Measurements from ENCODE around the gene CTSA.
A peak's percentile ranks its signal among the peaks of the same experiment; 100 is the strongest.
"Not testable (repeated sequence)": the region's sequence is repeated elsewhere in the genome, so short reads cannot be mapped to it uniquely, and the experiment has no call there.

Gene CTSA

DNA sequence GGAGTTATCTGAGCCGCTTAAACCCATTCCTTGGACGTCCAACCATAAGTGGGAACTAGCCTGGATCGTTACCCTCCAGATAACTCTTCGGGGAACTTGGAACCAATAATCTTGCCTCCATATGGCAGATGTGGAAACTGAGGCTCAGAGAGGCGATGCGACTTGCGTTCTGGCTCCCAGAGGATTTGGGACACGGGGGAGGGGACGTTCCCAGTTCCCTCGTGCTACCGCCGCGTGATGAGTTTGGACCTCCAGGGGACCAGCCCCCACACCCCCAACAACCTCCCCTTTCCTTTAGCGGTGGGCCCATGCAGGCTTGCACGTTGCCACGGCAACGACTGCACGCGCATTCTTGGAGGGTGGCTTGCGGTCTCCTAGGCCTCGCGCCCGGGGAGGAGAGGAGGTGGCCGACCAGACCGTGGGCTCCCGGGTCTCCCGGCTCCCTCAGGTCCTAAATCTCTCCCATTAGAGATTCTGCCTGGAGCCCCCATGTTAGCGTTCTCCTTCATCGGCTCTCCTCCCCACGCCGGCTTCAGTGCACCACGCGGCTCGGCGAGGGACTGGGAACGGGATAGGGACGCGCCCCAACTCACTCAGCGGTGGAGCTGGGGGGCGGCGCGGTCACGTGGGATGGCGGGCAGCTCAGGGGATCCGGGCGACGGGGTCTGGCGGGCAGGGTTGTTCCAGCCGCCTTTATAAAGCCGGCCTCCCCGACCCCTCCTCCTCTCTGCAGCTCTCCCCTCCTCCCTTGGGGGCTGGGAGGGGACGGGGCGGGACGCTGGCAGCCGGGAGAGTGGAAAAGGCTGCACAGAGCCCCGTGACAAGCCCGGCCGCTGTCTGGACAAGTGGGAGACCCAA, 20.6 kb downstream of the CTSA start, which contains the start of gene PLTP:
Gene PLTP, minus strand, starts transcription at position 670 of the 858 bp plus-strand sequence. CDS start 703 bp downstream, outside the sequence.
- peak in 52 of 56 donors; percentile 22 to 86 (median 60) for DNase-seq

DNA sequence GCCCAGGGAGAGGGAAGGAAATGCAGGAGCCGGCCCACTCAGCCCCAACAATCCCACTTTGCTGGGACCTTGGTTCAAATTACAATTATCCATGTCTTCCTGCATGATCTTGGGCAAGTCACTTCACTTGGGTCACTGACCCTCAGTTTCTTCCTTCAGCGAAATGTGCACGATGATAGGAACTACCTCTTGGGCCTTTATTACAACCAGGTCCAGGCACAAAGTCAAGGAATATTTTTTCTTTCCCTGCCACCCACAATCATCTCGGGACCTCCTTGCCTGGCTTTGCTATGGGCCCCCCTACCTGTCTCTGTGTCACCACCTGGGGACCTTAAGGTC, 21.2 kb downstream of the CTSA start:
- DNase-seq = no peak

DNA sequence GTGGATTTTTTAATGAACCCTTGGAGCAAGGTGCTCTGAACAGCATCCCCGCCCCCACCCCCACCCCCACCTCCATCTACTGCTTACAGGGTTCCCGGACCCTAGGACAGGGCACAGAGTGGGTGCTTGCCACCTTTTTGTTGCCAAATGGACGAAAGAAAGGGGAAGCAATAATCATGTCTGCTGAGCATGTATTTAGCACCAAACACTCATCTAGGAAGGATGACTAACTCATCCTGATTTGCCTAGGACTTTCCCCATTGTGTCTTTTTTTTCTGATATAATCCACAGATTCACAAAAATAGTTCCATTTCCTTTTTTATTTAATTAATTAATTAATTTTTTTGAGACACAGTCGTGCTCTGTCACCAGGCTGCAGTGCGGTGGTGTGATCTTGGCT, 22.0 kb downstream of the CTSA start:
- no peak for DNase-seq

DNA sequence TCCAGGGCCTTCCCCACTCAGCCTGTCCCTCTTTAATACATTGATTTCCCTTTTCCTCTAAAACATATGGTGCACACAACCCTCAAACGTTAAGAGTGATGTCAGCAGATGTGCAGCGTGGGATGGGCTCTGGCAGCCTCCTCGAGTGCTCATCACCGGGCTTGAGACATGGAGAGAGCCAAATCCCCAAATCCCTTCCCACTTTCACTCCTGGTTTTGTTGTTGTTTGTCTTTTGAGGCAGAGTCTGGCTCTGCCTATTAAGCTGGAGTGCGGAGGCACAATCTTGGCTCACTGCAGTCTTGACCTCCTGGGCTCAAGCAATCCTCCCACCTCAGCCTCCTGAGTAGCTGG, 26.6 kb downstream of the CTSA start:
- DNase-seq = no peak

DNA sequence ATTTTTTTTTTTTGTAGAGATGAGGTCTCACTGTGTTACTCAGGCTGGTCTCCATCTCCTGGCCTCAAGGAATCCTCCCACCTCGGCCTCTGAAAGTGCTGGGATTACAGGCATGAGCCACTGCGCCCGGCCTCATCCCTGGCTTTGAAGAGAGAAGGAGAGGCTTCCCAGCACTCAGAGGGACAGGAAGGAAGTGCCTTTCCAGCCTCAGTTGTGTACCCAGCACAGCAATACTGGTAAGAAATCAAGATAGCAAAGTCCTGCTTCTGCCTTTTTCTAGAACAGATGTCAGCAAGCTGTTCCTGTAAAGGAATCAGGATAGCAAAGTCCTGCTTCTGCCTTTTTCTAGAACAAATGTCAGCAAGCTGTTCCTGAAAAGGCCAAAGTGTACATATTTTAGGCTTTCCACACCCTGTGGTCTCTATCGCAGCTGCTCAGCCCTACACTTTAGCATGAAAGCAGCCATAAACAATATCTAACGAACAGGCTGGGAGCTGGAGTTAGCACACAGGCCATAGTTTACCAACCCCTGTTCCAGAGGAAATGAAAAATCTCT, 27.1 kb downstream of the CTSA start:
- no peak for DNase-seq

DNA sequence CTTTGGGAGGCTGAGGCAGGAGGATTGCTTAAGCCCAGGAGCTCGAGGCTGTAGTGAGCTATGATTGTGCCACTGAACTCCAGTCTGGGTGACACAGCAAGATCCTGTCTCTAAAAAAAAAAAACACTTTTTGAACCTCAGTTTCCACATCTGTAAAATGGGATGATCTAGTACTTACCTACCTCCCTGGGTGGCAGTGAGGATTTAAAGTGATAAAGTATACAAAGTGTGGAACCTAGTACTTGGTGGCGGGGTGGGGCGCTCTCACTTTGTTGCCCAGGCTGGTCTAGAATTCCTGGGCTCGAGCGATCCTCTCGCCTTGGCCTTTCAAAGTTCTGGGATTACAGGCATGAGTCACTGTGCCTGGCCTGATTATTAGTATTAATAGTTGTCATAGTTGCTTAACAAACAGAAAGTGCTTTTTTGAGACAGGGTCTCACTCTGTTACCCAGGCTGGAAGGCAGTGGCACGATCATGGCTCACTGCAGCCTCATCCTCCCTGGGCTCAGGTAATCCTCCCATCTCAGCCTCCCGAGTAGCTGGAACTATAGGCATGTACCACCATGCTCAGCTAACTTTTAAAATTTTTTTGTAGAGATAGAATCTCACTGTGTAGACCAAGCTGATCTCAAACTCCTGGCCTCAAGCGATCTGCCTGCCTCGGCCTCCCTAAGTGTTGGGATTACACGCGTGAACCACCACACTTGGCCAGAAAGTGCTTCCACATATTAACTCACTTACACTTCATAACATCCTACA, 27.8 kb downstream of the CTSA start:
- DNase-seq = no peak

DNA sequence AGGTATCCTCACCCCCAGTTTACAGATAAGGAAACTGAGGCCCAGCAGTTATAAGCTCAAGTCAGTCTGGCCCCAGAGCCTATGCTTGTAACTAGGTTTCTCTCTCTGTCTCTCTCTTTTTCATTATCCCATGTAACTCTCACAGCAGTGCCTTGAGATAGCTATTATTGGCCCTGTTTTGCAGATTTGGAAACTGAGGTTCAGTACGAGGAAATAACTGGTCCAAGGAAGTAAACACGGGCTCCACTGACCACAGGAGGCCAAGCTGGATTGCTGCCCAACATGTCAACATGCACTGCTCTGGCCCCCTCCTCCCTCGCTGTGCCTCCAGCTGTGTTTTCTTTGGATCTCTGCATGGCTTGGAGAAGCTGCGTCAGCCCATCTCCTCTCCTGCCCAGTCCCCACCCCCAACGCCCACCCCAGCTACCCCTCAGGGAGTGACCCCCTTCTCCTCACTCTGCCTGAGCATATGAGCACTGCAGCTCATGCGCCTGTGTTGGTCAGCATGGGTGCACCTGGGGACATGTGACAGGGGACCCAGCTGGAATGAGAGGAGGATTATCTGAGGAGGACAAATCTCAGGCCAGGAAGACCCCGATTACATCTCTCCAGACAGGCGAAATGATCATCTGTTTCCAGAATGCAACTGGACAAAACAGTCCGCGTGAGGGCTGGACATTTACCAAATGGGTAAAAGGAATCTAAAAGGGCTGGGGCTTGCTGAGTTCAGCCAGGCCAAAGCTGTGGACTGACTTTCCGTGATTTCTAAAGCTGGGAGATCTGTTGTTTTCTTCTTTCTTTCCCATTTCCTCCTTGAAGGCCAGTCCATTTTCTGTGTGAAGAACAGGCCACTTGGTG, 28.6 kb downstream of the CTSA start:
- no peak for DNase-seq

DNA sequence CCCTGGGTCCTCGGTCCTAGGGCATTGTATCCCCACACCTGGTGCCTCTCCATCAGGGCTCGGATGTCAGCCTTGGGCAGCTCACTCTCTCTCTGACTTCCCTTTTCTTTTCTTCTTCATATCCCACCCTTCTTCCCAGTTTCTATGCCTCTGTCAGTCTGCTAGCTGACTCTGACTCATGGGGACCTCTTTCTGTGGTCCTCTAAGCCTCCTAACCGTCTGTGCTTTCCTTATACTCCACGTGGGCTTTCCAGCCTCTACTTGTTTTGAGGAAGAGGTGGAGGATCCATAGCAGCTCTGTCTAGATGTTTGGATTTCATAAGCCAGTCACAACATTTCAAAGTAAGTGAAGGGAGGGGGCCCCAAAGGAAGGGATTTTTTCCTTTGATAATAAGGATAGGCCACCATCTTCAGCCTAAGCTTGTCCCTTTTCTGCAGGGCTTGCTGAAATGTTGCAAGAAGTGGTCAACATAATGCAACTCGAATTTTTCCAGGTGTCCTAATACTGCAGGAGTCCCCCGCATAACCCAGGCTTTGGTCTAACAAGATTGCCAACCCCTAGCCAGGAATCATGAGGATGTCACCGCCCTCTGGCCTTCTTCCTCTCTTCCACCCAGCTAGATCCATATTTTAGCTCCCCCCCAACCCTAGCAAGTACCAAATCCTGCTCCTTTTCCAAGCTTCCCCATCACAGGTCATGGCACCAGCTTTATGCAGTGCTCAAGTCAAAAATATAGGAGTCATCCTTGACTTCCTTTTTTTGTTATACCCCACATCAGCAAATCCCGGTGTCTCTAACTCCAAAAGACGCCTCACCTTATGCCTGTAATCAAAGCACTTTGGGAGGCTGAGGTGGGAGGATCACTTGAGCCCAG, 29.6 kb downstream of the CTSA start:
- no peak for DNase-seq

DNA sequence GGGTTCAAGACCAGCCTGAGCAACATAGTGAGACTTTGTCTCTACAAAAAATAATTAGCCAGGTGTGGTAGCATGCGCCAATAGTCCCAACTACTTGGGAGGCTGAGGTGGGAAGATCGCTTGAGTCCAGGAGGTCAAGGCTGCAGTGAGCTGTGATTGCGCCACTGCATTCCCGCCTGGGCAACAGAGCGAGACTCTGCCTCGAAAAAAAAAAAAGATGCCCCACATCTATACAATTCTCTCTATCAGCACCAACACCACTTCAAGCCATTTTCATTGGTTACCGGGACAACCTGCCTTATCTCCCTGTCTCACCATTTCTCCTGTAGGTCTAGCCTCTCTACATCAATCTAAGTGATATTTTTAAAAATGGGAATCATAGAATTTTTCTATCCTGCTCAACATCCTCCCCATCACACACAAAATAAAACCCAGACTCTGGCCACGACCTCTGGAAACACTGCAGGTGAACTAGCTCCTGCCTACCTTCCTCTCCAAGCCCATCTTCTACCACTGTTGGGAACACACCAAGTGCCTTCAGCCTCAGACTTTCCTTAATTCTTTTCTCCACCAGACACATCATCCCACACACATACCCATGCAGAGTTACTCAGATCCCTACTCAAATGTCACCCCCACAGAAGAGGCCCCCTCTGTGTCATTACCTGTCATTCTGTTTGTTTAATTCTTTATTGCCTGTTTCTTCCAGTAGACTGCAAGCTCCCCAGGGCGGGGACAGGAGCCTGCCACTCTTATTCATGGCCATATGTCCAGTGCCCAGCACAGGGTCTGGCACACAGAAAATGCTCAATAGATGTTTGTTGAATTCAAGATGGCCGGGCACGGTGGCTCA, 30.4 kb downstream of the CTSA start:
- DNase-seq = no peak

DNA sequence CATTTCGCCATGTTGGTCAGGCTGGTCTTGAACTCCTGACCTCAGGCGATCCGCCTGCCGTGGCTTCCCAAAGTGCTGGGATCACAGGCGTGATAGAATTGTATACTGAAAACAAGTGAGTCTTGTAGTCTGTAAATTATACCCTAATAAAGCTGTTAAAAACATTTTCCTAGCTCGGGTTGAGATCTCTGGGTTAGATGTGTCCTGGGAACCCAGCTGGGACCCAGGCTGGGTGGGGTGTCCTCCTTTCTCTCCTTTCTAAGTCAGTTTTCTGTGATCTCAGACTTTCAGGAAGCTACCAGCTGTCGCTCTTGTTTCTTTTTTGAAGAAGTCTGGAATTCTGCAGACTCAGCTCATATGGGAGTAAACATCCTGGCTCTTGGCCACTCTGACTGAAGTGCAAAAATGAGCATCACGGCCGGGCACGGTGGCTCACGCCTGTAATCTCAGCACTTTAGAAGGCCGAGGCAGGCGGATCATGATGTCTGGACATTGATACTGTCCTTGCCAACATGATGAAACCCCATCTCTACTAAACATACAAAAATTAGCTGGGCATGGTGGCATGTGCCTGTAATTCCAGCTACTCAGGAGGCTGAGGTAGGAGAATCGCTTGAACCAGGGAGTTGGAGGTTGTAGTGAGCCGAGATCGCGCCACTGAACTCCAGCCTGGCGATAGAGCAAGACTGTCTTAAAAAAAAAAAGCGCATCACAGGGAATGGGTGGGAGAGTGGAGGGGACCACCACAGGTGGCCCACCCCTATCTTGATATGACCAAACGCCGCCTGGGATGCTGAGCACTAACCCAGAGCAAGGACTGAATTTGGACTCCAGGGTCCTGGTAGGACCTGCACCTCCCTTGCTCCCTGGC, 33.5 kb downstream of the CTSA start:
- DNase-seq = no peak

DNA sequence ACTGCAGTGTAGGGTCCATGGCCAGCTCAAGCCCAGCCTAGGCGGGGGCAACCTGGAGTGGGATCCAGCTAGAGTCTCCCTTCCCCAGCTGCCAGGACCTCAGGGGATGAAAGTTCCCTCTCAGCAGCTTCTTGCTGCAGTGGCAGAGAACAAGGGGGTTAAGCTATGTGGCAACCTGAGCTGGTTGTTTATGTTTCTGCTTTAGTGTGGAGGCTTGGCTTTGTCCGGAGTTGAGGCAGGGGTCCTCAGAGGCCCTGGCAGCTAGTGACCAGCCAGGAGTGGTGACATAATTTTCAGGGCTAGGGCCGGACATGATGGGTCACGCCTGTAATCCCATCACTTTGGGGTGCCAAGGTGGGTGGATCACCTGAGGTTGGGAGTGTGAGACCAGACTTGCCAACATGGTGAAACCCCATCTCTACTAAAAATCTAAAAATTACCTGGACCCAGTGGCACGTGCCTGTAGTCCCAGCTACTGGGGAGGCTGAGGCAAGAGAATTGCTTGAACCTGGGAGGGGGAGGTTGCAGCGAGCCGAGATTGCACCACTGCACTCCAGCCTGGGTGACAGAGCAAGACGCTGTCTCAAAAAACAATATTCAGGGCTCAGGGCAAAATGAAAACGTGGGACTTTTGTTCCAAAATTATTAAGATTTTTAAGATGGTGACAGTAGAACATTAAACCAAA, 34.8 kb downstream of the CTSA start:
- DNase-seq = no peak

DNA sequence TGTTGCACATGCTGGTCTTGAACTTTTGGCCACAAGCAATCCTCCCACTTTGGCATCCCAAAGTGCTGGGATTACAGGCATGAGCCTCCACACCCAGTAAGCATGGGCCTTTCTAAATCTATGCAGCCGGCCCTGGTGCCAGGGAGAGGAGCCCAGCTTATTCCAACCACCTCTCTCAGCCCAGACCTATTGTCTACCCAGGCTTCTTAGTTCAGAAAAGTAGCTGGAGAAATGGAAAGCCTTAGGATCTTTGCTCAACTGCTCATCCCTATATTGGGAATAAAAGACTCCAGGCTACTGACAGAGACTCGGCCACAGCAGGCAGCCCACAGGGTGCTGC, 35.6 kb downstream of the CTSA start:
- no peak for DNase-seq

DNA sequence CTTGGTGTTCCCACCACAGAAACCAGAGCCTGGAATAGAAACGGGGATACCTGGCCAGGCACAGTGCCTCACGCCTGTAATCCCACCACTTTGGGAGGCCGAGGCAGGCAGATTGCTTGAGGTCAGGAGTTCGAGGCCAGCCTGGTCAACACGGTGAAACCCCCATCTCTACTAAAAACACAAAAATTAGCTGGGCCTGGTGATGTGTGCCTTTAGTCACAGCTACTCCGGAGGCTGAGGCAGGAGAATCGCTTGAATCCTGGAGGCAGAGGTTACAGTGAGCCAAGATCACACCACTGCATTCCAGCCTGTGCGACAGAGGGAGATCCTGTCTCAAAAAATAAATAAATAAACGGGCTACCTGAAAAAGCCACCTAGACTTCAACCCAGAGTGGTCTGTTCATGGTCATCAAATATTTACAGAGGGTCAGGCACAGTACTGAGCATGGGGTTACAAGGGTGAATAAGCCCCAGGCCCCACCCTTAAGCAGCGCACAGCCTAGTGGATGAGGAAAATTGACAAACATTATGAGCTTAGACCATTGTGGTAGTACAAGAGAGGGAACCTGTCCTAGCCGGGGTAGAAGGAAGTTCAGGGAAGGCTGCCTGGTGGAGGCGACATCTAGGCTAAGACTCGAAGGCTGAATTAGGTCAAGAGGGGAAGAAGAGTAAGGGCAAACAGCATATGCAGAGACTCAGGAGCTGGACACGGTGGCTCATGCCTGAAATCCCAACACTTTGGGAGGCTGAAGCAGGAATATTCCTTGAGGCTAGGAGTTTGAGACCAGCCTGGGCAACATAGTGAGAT, 36.1 kb downstream of the CTSA start:
- DNase-seq = no peak

DNA sequence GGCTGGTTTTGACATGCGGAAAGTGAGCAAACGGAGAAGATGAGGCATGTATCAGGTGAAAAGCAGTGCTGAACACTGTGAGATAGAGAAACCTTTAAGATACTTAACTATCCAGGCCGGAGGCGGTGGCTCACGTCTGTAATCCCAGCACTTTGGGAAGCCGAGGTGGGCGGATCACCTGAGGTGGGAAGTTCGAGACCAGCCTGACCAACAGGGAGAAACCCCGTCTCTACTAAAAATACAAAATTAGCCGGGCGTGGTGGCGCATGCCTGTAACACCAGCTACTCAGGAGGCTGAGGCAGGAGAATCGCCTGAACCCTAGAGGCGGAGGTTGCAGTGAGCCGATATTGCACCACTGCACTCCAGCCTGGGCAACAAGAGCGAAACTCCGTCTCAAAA, 40.5 kb downstream of the CTSA start:
- DNase-seq = not testable (repeated sequence)

DNA sequence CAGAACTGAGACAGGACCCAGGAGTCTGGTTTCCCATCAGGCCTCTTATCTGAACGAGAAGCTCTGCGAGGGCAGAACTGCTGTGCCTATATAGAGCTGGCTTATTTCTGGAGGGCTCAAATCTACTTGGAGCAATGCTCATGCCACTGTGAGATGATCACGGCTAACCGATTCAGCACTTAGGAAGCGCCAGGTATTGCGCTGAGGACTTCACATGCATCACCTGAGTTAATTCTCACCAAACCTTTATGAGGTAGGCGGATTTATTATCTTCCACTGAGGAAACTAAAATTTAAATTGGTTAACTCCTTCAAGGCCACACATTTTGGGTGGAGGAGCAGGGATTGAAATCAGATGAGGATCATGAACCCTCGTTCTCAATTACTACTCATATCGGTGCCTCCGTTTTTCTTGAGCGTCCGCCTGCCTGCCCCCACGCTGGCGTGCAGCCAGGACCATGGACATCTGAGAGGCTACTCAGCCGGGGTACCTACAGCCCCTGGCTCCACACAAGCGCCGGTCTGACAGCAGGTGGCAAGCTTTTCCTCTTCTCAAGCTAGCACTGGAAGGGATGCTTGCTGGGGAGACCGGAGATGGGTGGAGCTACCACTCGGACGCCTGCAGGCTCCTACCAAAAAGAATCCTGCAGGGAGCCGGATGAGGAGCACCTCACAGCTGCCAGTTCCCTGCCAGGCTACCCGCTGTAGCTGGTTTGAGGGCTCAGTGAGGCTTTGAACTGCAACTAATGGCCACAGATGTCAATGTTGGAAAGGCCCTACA, 42.3 kb downstream of the CTSA start:
- peak; percentile 19 to 80 (median 54) for DNase-seq

DNA sequence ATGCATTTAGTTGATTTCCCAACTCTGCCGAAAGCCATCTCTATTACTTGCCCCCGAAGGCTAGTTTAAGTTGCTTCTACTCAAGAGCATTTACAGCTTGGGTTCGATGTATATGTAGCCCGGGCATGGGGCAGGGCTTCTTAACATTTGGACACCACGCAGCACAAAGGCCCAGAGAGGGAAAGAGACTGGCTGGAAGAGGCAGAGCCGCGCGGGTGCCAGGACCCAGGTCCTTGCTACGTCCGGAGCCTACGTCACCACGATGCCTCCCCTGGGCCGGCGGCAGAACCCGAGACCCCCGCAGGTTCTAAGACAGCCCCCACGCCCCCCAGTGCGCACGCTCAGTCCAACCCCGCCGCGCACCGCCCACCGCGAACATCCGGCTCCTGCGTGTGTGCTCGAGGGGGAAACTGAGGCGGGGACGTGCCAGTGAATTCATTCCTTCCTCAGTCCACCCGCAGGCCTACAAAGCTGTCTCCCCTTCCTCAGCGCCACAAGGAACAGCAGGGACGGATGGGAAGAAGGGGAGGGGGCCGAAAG, 43.0 kb downstream of the CTSA start:
- peak in 35 of 56 donors; percentile 56 to 92 (median 82) for DNase-seq
